Parathyroid adenoma (tissue), 2 donors: ENCODE results near the gene MED22.

Experiments
- H2AFZ ChIP-seq: fragments of 300-600 bp; sonication (generic); one replicate; pipeline ENCODE4 v1.7.0; 2017; ENCODE audit warnings: antibody characterized with exemption, mild to moderate bottlenecking
- H3K27ac ChIP-seq: fragments of 300-600 bp; sonication (generic); one replicate; pipeline ENCODE4 v1.7.0; 2017
- H3K27me3 ChIP-seq: fragments of 300-600 bp; sonication (generic); one replicate; pipeline ENCODE4 v1.7.0; 2017; ENCODE audit warnings: low read length; ENCODE audit not compliant: control insufficient read depth, insufficient read depth
- H3K36me3 ChIP-seq: fragments of 300-600 bp; sonication (generic); one replicate; pipeline ENCODE4 v1.7.0; 2017; ENCODE audit warnings: low read length; ENCODE audit not compliant: control insufficient read depth, insufficient read depth
- H3K4me1 ChIP-seq: fragments of 300-600 bp; sonication (generic); one replicate; pipeline ENCODE4 v1.7.0; 2017; ENCODE audit warnings: control low read depth
- H3K4me2 ChIP-seq: fragments of 300-600 bp; sonication (generic); one replicate; pipeline ENCODE4 v1.7.0; 2017; ENCODE audit warnings: low read length
- H3K4me3 ChIP-seq: fragments of 300-600 bp; sonication (generic); one replicate; pipeline ENCODE4 v1.7.0; 2017; ENCODE audit warnings: low read depth, low read length
- H3K79me2 ChIP-seq: fragments of 300-600 bp; sonication (generic); one replicate; pipeline ENCODE4 v1.7.0; 2017; ENCODE audit warnings: control low read depth
- H3K9ac ChIP-seq: fragments of 300-600 bp; sonication (generic); one replicate; pipeline ENCODE4 v1.7.0; 2017; ENCODE audit warnings: mild to moderate bottlenecking
- H3K9me3 ChIP-seq: fragments of 300-600 bp; sonication (generic); one replicate; pipeline ENCODE4 v1.7.0; 2017; ENCODE audit warnings: low read length; ENCODE audit not compliant: control insufficient read depth
- CTCF ChIP-seq: fragments of 300-600 bp; sonication (generic); IDR thresholded peaks from one replicate; pipeline ENCODE4 v1.7.0; 2017; ENCODE audit warnings: antibody characterized with exemption, mild to moderate bottlenecking
- donor health status: primary hyperparathyroidism.

The MED22 gene

GRCh38 chr9:133307301-133307700 lies 40.6 kb downstream of the MED22 start:
- Histone ChIP-seq H3K9ac (no peak overlapping the region), H2AFZ (no peak overlapping the region), H3K4me2 (no peak overlapping the region), H3K79me2 (no peaks in the 10 kb centered on the region), H3K4me1 (no peaks in the 10 kb centered on the region), H3K4me3 (no peak overlapping the region), H3K9me3 (no peaks in the 10 kb centered on the region), H3K27me3 (no peaks in the 10 kb centered on the region), H3K27ac (no peak overlapping the region), H3K36me3 (no peaks in the 10 kb centered on the region)
- no peak for TF ChIP-seq CTCF

- H3K27ac ChIP-seq: no peak overlapping the region
- H3K4me2 ChIP-seq: no peak overlapping the region
- no peaks in the 10 kb centered on the region for H3K9me3 ChIP-seq
- no peak for TF ChIP-seq CTCF
- no peak overlapping the region for H2AFZ ChIP-seq
- H3K79me2 ChIP-seq: no peaks in the 10 kb centered on the region
- no peaks in the 10 kb centered on the region for H3K27me3 ChIP-seq
- no peaks in the 10 kb centered on the region for H3K4me1 ChIP-seq
- H3K9ac ChIP-seq: no peak overlapping the region
- no peak overlapping the region for H3K4me3 ChIP-seq
- no peaks in the 10 kb centered on the region for H3K36me3 ChIP-seq
These were observed 41.4 kb downstream of the MED22 start for GRCh38 chr9:133306242-133307204.

- H3K9ac ChIP-seq: no peak overlapping the region
- H3K27ac ChIP-seq: no peak overlapping the region
- no peak for TF ChIP-seq CTCF
- no peaks in the 10 kb centered on the region for H3K36me3 ChIP-seq
- H3K27me3 ChIP-seq: no peaks in the 10 kb centered on the region
- H3K4me2 ChIP-seq: no peak overlapping the region
- no peaks in the 10 kb centered on the region for H3K4me1 ChIP-seq
- H3K79me2 ChIP-seq: no peaks in the 10 kb centered on the region
- H2AFZ ChIP-seq: no peak overlapping the region
- no peaks in the 10 kb centered on the region for H3K9me3 ChIP-seq
- no peak overlapping the region for H3K4me3 ChIP-seq
These were observed 42.2 kb downstream of the MED22 start for GRCh38 chr9:133305731-133306130.

- H3K4me3 ChIP-seq: no peak overlapping the region
- no peaks in the 10 kb centered on the region for H3K27me3 ChIP-seq
- H3K9ac ChIP-seq: no peak overlapping the region
- TF ChIP-seq CTCF: no peak
- no peak overlapping the region for H2AFZ ChIP-seq
- no peaks in the 10 kb centered on the region for H3K36me3 ChIP-seq
- H3K4me1 ChIP-seq: no peaks in the 10 kb centered on the region
- H3K4me2 ChIP-seq: no peak overlapping the region
- H3K27ac ChIP-seq: no peak overlapping the region
- no peaks in the 10 kb centered on the region for H3K79me2 ChIP-seq
- no peaks in the 10 kb centered on the region for H3K9me3 ChIP-seq
These were observed 43.2 kb downstream of the MED22 start for GRCh38 chr9:133304477-133305377.
